GM23338 (cell line): ENCODE measurements around the gene GSS. TPM values are rescaled to one million over a fixed set of nuclear protein-coding genes. Genes with fewer than 3 reads are reported as not detected.

Source experiments
- ATAC-seq: fragments of 200-7000 bp; cut with Tn5 transposase; 3 replicates; pipeline ENCODE4 v1.9.1; 2020
- DNase-seq: peaks from one replicate; pipeline ENCODE4 v3.0.0-alpha.2; 2015; ENCODE audit warnings: low spot score
- H2AFZ ChIP-seq: fragments of 200-600 bp; sonication (generic); 2 replicates; pipeline ENCODE4 v1.8.0; 2016; ENCODE audit warnings: antibody characterized with exemption, mild to moderate bottlenecking, moderate library complexity
- H3F3A ChIP-seq: fragments of 200-600 bp; sonication (generic); replicated peaks from 2 replicates; pipeline ENCODE4 v1.8.0; 2017; ENCODE audit warnings: antibody characterized with exemption, mixed run types, low read depth
- H3K27ac ChIP-seq: fragments of 200-600 bp; sonication (generic); 2 replicates; pipeline ENCODE4 v1.6.1; 2016; ENCODE audit warnings: low read depth
- H3K27me3 ChIP-seq: fragments of 200-600 bp; sonication (generic); 2 replicates; pipeline ENCODE4 v1.8.0; 2016; ENCODE audit warnings: mild to moderate bottlenecking, mixed run types, moderate library complexity; ENCODE audit not compliant: insufficient read depth
- H3K36me3 ChIP-seq: fragments of 200-600 bp; sonication (generic); 2 replicates; pipeline ENCODE4 v1.8.0; 2016; ENCODE audit warnings: mild to moderate bottlenecking; ENCODE audit not compliant: insufficient read depth
- H3K4me1 ChIP-seq: fragments of 200-600 bp; sonication (generic); 2 replicates; pipeline ENCODE4 v1.8.0; 2016; ENCODE audit warnings: mild to moderate bottlenecking, moderate library complexity; ENCODE audit not compliant: insufficient read depth
- H3K4me2 ChIP-seq: fragments of 200-600 bp; sonication (generic); 2 replicates; pipeline ENCODE4 v1.7.1; 2017; ENCODE audit warnings: mixed run types
- H3K4me3 ChIP-seq: fragments of 200-600 bp; sonication (generic); 2 replicates; pipeline ENCODE4 v1.6.1; 2016; ENCODE audit warnings: mixed run types
- H3K79me2 ChIP-seq: fragments of 200-600 bp; sonication (generic); replicated peaks from 2 replicates; pipeline ENCODE4 v1.8.0; 2017; ENCODE audit warnings: mild to moderate bottlenecking; ENCODE audit not compliant: insufficient read depth
- H3K9me2 ChIP-seq: fragments of 200-600 bp; sonication (generic); 2 replicates; pipeline ENCODE4 v1.8.0; 2017; ENCODE audit not compliant: insufficient read depth
- H4K20me1 ChIP-seq: fragments of 200-600 bp; sonication (generic); replicated peaks from 2 replicates; pipeline ENCODE4 v1.8.0; 2017; ENCODE audit warnings: mild to moderate bottlenecking; ENCODE audit not compliant: insufficient read depth
- H3K27ac Mint-ChIP-seq: 2 replicates; pipeline ENCODE4 v1.8.0; 2020; ENCODE audit warnings: inconsistent platforms, mild to moderate bottlenecking, moderate library complexity, mixed read lengths
- H3K27me3 Mint-ChIP-seq: 3 replicates; pipeline ENCODE4 v1.8.0; 2022; ENCODE audit warnings: low read depth, mild to moderate bottlenecking, moderate library complexity, mixed read lengths, inconsistent platforms; ENCODE audit not compliant: insufficient read depth, poor library complexity
- H3K36me3 Mint-ChIP-seq: 3 replicates; pipeline ENCODE4 v1.8.0; 2021; ENCODE audit warnings: low read depth, mild to moderate bottlenecking, inconsistent platforms, moderate library complexity, mixed read lengths
- H3K4me1 Mint-ChIP-seq: 3 replicates; pipeline ENCODE4 v1.8.0; 2020; ENCODE audit warnings: mild to moderate bottlenecking, inconsistent platforms, mixed read lengths
- H3K4me3 Mint-ChIP-seq: 3 replicates; pipeline ENCODE4 v1.8.0; 2021; ENCODE audit warnings: moderate library complexity, mild to moderate bottlenecking, inconsistent platforms, mixed read lengths
- H3K9me3 Mint-ChIP-seq: 3 replicates; pipeline ENCODE4 v1.8.0; 2020; ENCODE audit warnings: moderate library complexity, mild to moderate bottlenecking, inconsistent platforms, mixed read lengths
- ETS1 ChIP-seq: IDR thresholded peaks from 2 replicates; pipeline ENCODE4 v1.6.1; 2016; ENCODE audit warnings: antibody characterized with exemption
- EZH2 ChIP-seq: fragments of 200-600 bp; sonication (generic); IDR thresholded peaks from one replicate; pipeline ENCODE4 v1.8.0; 2017; ENCODE audit warnings: antibody characterized with exemption, mild to moderate bottlenecking, low read depth; ENCODE audit not compliant: unreplicated experiment
- EZH2phosphoT487 ChIP-seq: fragments of 200-600 bp; sonication (generic); IDR thresholded peaks from one replicate; pipeline ENCODE4 v1.8.1; 2018; ENCODE audit warnings: antibody characterized with exemption; ENCODE audit not compliant: unreplicated experiment
- NANOG ChIP-seq: IDR thresholded peaks from 2 replicates; pipeline ENCODE4 v1.6.1; 2016; ENCODE audit warnings: antibody characterized with exemption, borderline replicate concordance
- POLR2AphosphoS5 ChIP-seq: IDR thresholded peaks from 2 replicates; pipeline ENCODE4 v1.6.1; 2016; ENCODE audit warnings: antibody characterized with exemption, low read depth
- ZNF462 ChIP-seq: fragments of 250-450 bp; sonication (Bioruptor Pico); IDR thresholded peaks from 2 replicates; pipeline ENCODE4 v1.5.0; 2020; ENCODE audit warnings: mild to moderate bottlenecking, moderate library complexity
- polyA plus RNA-seq: library from polyadenylated mRNA; unstranded; fragments of >200 nt; fragmentation: Nextera tagmentation; extraction: Ambion mirVana; gene quantifications from 2 replicates; pipeline ENCODE4 v1.2.1, GENCODE V29; 2016
- total RNA-seq: library from RNA; depleted of rRNA; stranded (reverse); fragments of >200 nt; shearing (Covaris generic); gene quantifications from 2 replicates; pipeline ENCODE4 v1.2.3, GENCODE V29; 2014
- TF ChIP-seq, protein P1 (sequence below), 2 experiments: fragments of 200-600 bp in 1 of 2; sonication (generic) in 1 of 2; conservative IDR thresholded peaks; 2 replicates each; pipeline versions ENCODE4 v1.5.1 to v1.6.1; 2016 to 2017; ENCODE audit warnings: antibody characterized with exemption in 2 of 2, low read depth in 2 of 2, mild to moderate bottlenecking in 2 of 2, moderate library complexity in 1 of 2

Gene GSS
- total and polyA plus RNA-seq, 2 experiments from 2014 or later: 34.0 to 63.3 TPM

GRCh38 chr20:34982270-34983088 lies 26.9 kb upstream of the GSS start:
- Histone ChIP-seq H3K79me2 (no peaks in the 10 kb centered on the region), H3K4me2 (peak overlapping the region; percentile 69; the same call in 1 of the 2 replicates), H3K4me3 (no peak overlapping the region), H2AFZ (no peak overlapping the region), H3K27ac (no peak overlapping the region), H3K4me1 (peaks cover 33% of the 10 kb centered on the region), H3K36me3 (no peaks in the 10 kb centered on the region), H3K27me3 (peaks cover 13% of the 10 kb centered on the region; the same call in 1 of the 2 replicates), H3K9me2 (0 out of 2 replicates have a peak, but pooled peaks cover 4% of the 10 kb centered on the region), H4K20me1 (no peaks in the 10 kb centered on the region), H3F3A (0 out of 2 replicates have a peak, but pooled peaks cover 2% of the 10 kb centered on the region)
- ATAC-seq (no peak), DNase-seq (no peak)
- no peaks in the 10 kb centered on the region for H3K36me3 Mint-ChIP-seq
- peaks cover 30% of the 10 kb centered on the region for H3K27me3 Mint-ChIP-seq
- TF ChIP-seq ZNF462 (CRISPR knock-in tag) (no peak), ETS1 (no peak), NANOG (no peak), EZH2phosphoT487 (no peak), EZH2 (no peak), POLR2AphosphoS5 (no peak)
- TF ChIP-seq, protein P1, sequence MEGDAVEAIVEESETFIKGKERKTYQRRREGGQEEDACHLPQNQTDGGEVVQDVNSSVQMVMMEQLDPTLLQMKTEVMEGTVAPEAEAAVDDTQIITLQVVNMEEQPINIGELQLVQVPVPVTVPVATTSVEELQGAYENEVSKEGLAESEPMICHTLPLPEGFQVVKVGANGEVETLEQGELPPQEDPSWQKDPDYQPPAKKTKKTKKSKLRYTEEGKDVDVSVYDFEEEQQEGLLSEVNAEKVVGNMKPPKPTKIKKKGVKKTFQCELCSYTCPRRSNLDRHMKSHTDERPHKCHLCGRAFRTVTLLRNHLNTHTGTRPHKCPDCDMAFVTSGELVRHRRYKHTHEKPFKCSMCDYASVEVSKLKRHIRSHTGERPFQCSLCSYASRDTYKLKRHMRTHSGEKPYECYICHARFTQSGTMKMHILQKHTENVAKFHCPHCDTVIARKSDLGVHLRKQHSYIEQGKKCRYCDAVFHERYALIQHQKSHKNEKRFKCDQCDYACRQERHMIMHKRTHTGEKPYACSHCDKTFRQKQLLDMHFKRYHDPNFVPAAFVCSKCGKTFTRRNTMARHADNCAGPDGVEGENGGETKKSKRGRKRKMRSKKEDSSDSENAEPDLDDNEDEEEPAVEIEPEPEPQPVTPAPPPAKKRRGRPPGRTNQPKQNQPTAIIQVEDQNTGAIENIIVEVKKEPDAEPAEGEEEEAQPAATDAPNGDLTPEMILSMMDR (conservative IDR thresholded peaks at IDR 0.05; ENCODE audit: low read depth in 2 of 2): no peak
- H3K4me3 Mint-ChIP-seq: no peak overlapping the region
- peaks cover 46% of the 10 kb centered on the region for H3K4me1 Mint-ChIP-seq
- no peak overlapping the region for H3K27ac Mint-ChIP-seq
- no peaks in the 10 kb centered on the region for H3K9me3 Mint-ChIP-seq
